Iris pigment epithelial cell (primary cell): ENCODE data around the gene BRD3OS.
"Not testable (repeated sequence)": the region's sequence is repeated elsewhere in the genome, so short reads cannot be mapped to it uniquely, and the experiment has no call there.

Experiments
- DNase-seq: peaks from one replicate; pipeline ENCODE4 v3.0.0-alpha.2; 2011; ENCODE audit warnings: low read depth

The BRD3OS gene

GRCh38 chr9:134063571-134064450, 38.5 kb downstream of the BRD3OS start:
- no peak for DNase-seq

DNA sequence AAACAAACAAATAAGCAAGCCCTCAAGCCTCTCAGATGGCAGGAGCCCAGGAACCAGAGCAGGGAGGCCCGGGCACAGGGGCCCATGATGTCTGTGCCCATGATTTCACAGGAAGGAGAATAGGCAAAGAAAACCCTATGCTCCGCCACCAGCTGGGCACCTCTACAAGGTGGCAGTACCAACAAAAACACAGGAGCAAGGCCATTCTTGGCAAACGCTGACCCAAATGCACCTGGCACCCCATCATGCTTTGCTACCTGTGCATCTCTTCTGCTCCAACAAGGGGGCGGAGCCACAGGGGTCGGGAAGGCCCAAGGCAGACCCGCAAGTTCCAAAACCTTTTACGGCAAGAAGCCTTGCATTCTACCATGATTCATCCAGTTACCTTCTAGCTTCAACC, 39.4 kb downstream of the BRD3OS start:
- DNase-seq: no peak

DNA sequence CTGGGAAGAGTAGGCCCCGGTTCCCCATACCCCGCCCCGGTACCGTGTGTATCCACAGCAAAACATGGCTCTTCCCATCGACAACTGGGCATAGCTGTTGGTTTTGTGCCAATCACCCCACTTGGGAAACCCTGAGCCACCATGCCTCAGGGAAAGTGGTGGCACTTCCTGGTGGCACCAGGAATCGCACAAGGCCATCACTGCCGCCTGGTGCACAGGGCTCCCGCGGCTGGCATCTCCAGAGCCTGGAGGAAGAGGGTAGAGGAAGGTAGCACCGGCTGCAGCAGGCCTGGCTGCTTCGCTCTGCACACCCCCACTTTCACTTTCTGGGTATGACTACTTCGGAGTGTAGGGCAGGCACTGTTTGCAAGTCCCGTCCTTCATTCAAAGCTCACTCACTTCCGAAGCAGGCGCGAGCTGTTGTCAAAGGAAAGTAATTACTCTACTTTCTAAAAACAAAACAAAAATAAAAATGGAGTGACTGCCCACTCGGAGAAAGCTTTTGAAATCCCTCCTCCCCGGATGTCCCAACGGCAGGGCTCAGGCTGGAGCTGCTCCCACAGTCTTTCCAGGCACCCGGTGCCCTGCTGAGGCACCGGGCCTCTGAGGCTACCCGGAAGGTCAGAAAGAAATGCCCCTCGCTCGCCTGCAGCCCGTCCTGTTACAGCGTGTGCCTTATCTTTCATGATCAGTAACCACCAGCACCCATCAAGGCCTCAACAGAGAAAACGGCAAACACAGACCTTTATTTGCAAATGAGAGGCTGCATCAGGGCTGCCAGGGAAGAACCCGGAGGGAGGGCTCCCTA, 40.5 kb downstream of the BRD3OS start:
- peak; percentile 82 for DNase-seq

DNA sequence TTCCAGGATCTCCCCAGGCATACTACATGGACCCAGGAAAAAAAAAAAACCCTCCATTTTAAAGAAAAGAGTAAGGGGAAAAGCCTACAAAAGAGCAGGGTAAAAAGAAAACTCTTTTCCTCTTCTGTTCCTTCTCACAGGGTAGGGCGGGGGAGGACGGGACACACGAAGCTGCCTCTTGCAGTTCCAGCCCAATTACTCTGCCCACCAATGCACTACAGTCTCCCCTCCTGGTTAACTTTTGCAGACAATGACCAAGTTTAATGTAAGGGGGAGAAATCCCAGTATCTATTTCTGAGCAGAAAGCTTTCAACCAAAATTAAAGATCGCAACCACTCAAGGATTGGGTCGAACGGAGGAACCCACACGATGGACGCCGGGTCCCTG, 41.2 kb downstream of the BRD3OS start:
- DNase-seq: peak; percentile 36

DNA sequence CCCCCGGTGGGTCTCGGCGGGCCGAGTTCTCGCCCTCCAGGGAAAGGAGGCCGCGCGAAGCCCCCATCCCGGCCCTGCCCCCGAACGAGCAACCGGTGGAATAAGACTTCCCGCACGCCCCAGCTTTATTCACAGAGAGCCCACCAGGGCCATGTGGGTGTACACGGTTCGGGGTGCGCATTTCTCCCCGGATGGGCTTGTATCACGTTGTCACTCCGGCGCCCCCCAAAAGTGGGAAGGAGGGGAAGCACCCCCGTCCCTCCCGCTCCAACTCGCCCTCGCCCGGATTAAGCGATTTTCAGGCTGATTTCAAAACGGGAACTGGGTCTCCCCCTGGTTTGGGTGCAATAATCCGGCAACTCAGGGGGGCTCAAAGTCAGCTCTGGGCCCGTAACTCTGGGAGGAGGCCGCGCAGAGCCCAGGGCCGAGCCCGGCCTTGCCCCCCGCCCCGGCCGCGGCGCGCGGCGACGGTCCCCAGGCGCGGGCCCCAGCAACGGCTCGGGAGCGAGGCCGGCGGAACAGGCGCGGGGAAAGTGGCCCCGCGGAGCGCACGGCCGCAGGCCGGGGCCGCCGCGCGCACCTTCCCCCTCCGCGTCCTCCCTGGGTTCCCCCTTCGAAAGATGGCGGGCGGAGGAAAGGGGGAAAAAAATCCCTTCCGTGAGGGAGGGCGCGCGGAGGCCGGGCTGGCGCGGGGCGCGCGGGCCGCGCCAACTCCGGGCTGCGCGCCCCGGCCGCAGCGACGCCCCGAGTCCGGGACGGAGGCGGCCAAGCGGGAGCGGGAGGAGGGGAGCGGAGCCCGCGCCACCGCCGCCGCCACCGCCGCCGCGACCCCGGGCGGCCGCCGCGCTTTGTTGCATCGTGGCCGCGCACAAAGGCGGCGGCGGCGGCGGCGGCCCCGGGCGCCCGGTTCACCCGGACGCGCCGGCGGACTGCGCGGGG, 41.9 kb downstream of the BRD3OS start:
- no peak for DNase-seq

- DNase-seq: peak; percentile 91
These were observed 42.8 kb downstream of the BRD3OS start, which contains the start of gene BRD3 for GRCh38 chr9:134067904-134068743. BRD3 (minus strand) TSS chr9:134068026; CDS start chr9:134053477, 14,549 bp downstream.

DNA sequence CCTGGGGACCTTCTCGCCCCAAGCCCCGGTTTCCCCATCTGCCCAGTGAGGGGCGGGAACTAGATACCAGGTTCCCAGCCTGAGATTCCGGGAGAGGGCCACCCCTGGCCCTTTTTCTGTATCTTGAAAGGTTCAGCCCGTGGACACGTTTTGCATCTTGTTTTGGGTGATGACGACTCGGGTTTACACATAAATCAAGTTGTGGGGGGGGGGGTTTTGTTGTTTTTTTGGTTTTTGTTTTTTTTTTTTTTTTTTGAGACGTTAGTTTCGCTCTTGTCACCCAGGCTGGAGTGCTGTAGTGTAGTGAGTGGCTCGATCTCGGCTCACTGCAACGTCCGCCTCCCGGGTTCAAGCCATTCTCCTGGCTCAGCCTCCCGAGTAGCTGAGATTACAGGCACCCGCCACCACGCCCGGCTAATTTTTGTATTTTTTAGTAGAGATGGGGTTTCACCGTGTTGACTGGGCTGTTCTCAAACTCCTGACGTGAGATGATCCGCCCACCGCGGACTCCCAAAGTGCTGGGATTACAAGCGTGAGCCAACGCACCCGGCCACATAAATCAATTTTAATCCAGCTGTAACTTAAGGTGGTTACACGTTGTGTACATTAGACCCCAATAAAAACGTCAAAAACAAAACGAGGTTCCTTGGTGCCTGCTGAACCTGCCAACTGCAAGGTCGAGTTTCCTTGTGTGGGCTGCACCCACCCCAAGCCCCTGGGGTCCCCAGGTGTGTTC, 43.6 kb downstream of the BRD3OS start:
- no peak for DNase-seq

- DNase-seq: no peak
These were observed 44.5 kb downstream of the BRD3OS start for GRCh38 chr9:134069480-134070399.

- DNase-seq: no peak
These were observed 45.9 kb downstream of the BRD3OS start for GRCh38 chr9:134071149-134071548.

DNA sequence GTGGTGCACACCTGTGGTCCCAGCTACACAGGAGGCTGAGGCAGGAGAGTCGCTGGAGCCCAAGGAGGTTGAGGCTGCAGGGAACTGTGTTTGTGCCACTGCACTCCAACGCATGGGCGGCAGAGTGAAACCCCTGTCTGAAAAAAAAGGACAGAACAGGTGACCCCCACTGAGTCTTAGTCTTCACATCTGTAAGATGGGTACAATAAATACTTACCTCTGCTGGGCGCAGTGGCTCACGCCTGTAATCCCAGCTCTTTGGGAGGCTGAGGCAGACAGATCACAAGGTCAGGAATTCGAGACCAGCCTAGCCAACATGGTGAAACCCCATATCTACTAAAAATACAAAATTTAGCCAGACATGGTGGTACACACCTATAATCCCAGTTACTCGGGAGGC, 47.4 kb downstream of the BRD3OS start:
- DNase-seq: not testable (repeated sequence)

DNA sequence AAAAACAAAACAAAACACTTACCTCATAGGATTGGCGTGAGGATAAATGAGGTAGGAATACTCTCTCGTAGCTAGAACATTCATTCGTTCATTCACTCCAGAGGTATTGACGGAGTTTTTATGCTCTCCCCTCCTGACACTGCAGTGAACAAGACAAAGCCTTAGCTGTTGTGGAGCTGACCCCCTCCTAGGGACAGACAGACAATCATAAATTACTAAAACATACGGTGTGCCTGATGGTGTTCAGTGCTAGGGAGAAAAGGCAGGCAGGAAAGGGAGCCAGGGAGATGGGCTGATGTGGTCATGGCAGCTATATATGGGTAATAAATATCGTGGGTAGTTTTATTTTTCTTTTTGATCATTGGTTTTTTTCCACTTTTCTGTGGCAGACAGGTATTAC, 48.2 kb downstream of the BRD3OS start:
- DNase-seq: no peak

DNA sequence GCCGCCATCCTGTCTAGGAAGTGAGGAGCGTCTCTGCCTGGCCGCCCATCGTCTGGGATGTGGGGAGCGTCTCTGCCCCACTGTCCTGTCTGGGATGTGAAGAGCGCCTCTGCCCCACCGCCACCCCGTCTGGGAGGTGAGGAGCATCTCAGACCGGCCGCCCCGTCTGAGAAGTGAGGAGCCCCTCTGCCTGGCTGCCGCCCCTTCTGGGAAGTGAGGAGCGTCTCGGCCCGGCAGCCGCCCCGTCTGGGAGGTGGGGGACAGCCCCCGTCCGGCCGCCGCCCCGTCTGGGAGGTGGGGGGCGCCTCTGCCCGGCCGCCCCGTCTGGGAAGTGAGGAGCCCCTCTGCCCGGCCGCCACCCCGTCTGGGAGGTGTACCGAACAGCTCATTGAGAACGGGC, 50.4 kb downstream of the BRD3OS start:
- not testable (repeated sequence) for DNase-seq

GRCh38 chr9:134076644-134077043, 51.4 kb downstream of the BRD3OS start:
- DNase-seq: no peak
